Measurements from ENCODE around the gene B4GALT5. TPM values are rescaled to one million over a fixed set of nuclear protein-coding genes. Genes with fewer than 3 reads are reported as not detected.
A peak's percentile ranks its signal among the peaks of the same experiment; 100 is the strongest.

B4GALT5 gene
- total and polyA plus RNA-seq, 5 donors from 2014 or later = 0.45 to 13.6 (median 1.1) TPM

- Histone ChIP-seq H3K9me3 (ENCODE audit: control insufficient read depth in 2 of 2, low read length in 2 of 2) (no peaks in the 10 kb centered on the region), H3K4me1 (ENCODE audit: control insufficient read depth, insufficient read depth, low read length, poor library complexity, severe bottlenecking) (no peaks in the 10 kb centered on the region), H3K4me3 (ENCODE audit: low read depth, low read length) (no peak overlapping the region), H3K36me3 (ENCODE audit: control insufficient read depth, insufficient read depth, low read length) (no peaks in the 10 kb centered on the region), H3K27ac (ENCODE audit: insufficient read depth, low read length, poor library complexity, severe bottlenecking) (no peak overlapping the region), H3K27me3 (ENCODE audit: control insufficient read depth, insufficient read depth, low read length) (no peaks in the 10 kb centered on the region)
- DNase-seq (no peak), ATAC-seq (ENCODE audit: low read depth in 2 of 2) (no peak)
- Mint-ChIP-seq H3K4me3 (no peak overlapping the region), H3K9me3 (no peaks in the 10 kb centered on the region), H3K36me3 (no peaks in the 10 kb centered on the region), H3K27me3 (no peaks in the 10 kb centered on the region), H3K27ac (no peak overlapping the region), H3K4me1 (peaks cover 0 to under 1% (median under 1%) of the 10 kb centered on the region in 4 donors)
Observed at GRCh38 chr20:49602345-49603208, 111.1 kb downstream of the B4GALT5 start.

- Histone ChIP-seq H3K9me3 (ENCODE audit: control insufficient read depth in 2 of 2, low read length in 2 of 2) (no peaks in the 10 kb centered on the region), H3K4me3 (ENCODE audit: low read depth, low read length) (no peak overlapping the region), H3K27me3 (ENCODE audit: control insufficient read depth, insufficient read depth, low read length) (no peaks in the 10 kb centered on the region), H3K4me1 (ENCODE audit: control insufficient read depth, insufficient read depth, low read length, poor library complexity, severe bottlenecking) (peaks cover under 1% of the 10 kb centered on the region), H3K27ac (ENCODE audit: insufficient read depth, low read length, poor library complexity, severe bottlenecking) (no peak overlapping the region), H3K36me3 (ENCODE audit: control insufficient read depth, insufficient read depth, low read length) (no peaks in the 10 kb centered on the region)
- no peak overlapping the region for H3K27ac Mint-ChIP-seq
- H3K9me3 Mint-ChIP-seq = no peaks in the 10 kb centered on the region
- no peaks in the 10 kb centered on the region for H3K36me3 Mint-ChIP-seq
- H3K4me1 Mint-ChIP-seq = peaks cover 2 to 9% (median 5%) of the 10 kb centered on the region in 4 donors
- DNase-seq (no peak), ATAC-seq (ENCODE audit: low read depth in 2 of 2) (no peak)
- no peak overlapping the region for H3K4me3 Mint-ChIP-seq
- no peaks in the 10 kb centered on the region for H3K27me3 Mint-ChIP-seq
Observed at GRCh38 chr20:49601153-49601924, 112.3 kb downstream of the B4GALT5 start.

GRCh38 chr20:49599746-49600113 lies 113.9 kb downstream of the B4GALT5 start:
- H3K4me3 Mint-ChIP-seq = no peak overlapping the region
- ATAC-seq (ENCODE audit: low read depth in 2 of 2) (no peak), DNase-seq (no peak)
- no peaks in the 10 kb centered on the region for H3K9me3 ChIP-seq (ENCODE audit: control insufficient read depth in 2 of 2, low read length in 2 of 2)
- peaks cover 5 to 25% (median 19%) of the 10 kb centered on the region in 4 donors for H3K4me1 Mint-ChIP-seq
- no peak overlapping the region for H3K27ac ChIP-seq (ENCODE audit: insufficient read depth, low read length, poor library complexity, severe bottlenecking)
- no peaks in the 10 kb centered on the region for H3K9me3 Mint-ChIP-seq
- no peaks in the 10 kb centered on the region for H3K36me3 ChIP-seq (ENCODE audit: control insufficient read depth, insufficient read depth, low read length)
- H3K4me1 ChIP-seq (ENCODE audit: control insufficient read depth, insufficient read depth, low read length, poor library complexity, severe bottlenecking) = peaks cover 17% of the 10 kb centered on the region
- H3K4me3 ChIP-seq (ENCODE audit: low read depth, low read length) = no peak overlapping the region
- peak overlapping the region in 2 of 3 donors; percentile 18 to 46 for H3K27ac Mint-ChIP-seq
- no peaks in the 10 kb centered on the region for H3K27me3 ChIP-seq (ENCODE audit: control insufficient read depth, insufficient read depth, low read length)
- H3K27me3 Mint-ChIP-seq = no peaks in the 10 kb centered on the region
- H3K36me3 Mint-ChIP-seq = no peaks in the 10 kb centered on the region

GRCh38 chr20:49597825-49598395 lies 115.8 kb downstream of the B4GALT5 start:
- peak overlapping the region in 1 of 4 donors; percentile 59 for H3K4me3 Mint-ChIP-seq
- ATAC-seq (ENCODE audit: low read depth in 2 of 2) = no peak

GRCh38 chr20:49595811-49596561 lies 117.7 kb downstream of the B4GALT5 start:
- peaks cover 41% of the 10 kb centered on the region for H3K4me1 ChIP-seq (ENCODE audit: control insufficient read depth, insufficient read depth, low read length, poor library complexity, severe bottlenecking)
- Mint-ChIP-seq H3K4me3 (peak overlapping the region in 2 of 4 donors; percentile 50 to 68), H3K27ac (peak overlapping the region; percentile 83 to 93 (median 92)), H3K27me3 (no peaks in the 10 kb centered on the region), H3K4me1 (peaks cover 12 to 61% (median 38%) of the 10 kb centered on the region in 4 donors), H3K36me3 (no peaks in the 10 kb centered on the region), H3K9me3 (peaks cover 0 to 1% (median 0%) of the 10 kb centered on the region in 7 donors)
- H3K9me3 ChIP-seq (ENCODE audit: control insufficient read depth in 2 of 2, low read length in 2 of 2) = no peaks in the 10 kb centered on the region
- H3K36me3 ChIP-seq (ENCODE audit: control insufficient read depth, insufficient read depth, low read length) = no peaks in the 10 kb centered on the region
- peak in 1 of 3 donors; percentile 76 for DNase-seq
- H3K27ac ChIP-seq (ENCODE audit: insufficient read depth, low read length, poor library complexity, severe bottlenecking) = peak overlapping the region; percentile 39
- ATAC-seq (ENCODE audit: low read depth in 2 of 2) = no peak
- peak overlapping the region; percentile 32 for H3K4me3 ChIP-seq (ENCODE audit: low read depth, low read length)
- no peaks in the 10 kb centered on the region for H3K27me3 ChIP-seq (ENCODE audit: control insufficient read depth, insufficient read depth, low read length)

More at GRCh38 chr20:49597825-49598395, 115.8 kb downstream of the B4GALT5 start:
- peak in 1 of 3 donors; percentile 46 for DNase-seq
- H3K27me3 ChIP-seq (ENCODE audit: control insufficient read depth, insufficient read depth, low read length) = no peaks in the 10 kb centered on the region
- no peak overlapping the region for H3K4me3 ChIP-seq (ENCODE audit: low read depth, low read length)
- no peaks in the 10 kb centered on the region for H3K36me3 Mint-ChIP-seq
- no peaks in the 10 kb centered on the region for H3K36me3 ChIP-seq (ENCODE audit: control insufficient read depth, insufficient read depth, low read length)
- no peak overlapping the region for H3K27ac Mint-ChIP-seq
- no peak overlapping the region for H3K27ac ChIP-seq (ENCODE audit: insufficient read depth, low read length, poor library complexity, severe bottlenecking)
- no peaks in the 10 kb centered on the region for H3K9me3 ChIP-seq (ENCODE audit: control insufficient read depth in 2 of 2, low read length in 2 of 2)
- H3K27me3 Mint-ChIP-seq = no peaks in the 10 kb centered on the region
- peaks cover 35% of the 10 kb centered on the region for H3K4me1 ChIP-seq (ENCODE audit: control insufficient read depth, insufficient read depth, low read length, poor library complexity, severe bottlenecking)
- no peaks in the 10 kb centered on the region for H3K9me3 Mint-ChIP-seq
- H3K4me1 Mint-ChIP-seq = peaks cover 12 to 42% (median 31%) of the 10 kb centered on the region in 4 donors

- peaks cover 42% of the 10 kb centered on the region for H3K4me1 ChIP-seq (ENCODE audit: control insufficient read depth, insufficient read depth, low read length, poor library complexity, severe bottlenecking)
- Mint-ChIP-seq H3K4me3 (peak overlapping the region; percentile 12 to 68 (median 55)), H3K27me3 (no peaks in the 10 kb centered on the region), H3K4me1 (peaks cover 14 to 64% (median 40%) of the 10 kb centered on the region in 4 donors), H3K27ac (peak overlapping the region; percentile 83 to 93 (median 92)), H3K9me3 (peaks cover 0 to 1% (median 0%) of the 10 kb centered on the region in 7 donors), H3K36me3 (no peaks in the 10 kb centered on the region)
- DNase-seq (peak in 1 of 3 donors; percentile 27), ATAC-seq (ENCODE audit: low read depth in 2 of 2) (no peak)
- peak overlapping the region; percentile 39 for H3K27ac ChIP-seq (ENCODE audit: insufficient read depth, low read length, poor library complexity, severe bottlenecking)
- H3K9me3 ChIP-seq (ENCODE audit: control insufficient read depth in 2 of 2, low read length in 2 of 2) = no peaks in the 10 kb centered on the region
- H3K36me3 ChIP-seq (ENCODE audit: control insufficient read depth, insufficient read depth, low read length) = no peaks in the 10 kb centered on the region
- no peaks in the 10 kb centered on the region for H3K27me3 ChIP-seq (ENCODE audit: control insufficient read depth, insufficient read depth, low read length)
- peak overlapping the region; percentile 2 for H3K4me3 ChIP-seq (ENCODE audit: low read depth, low read length)
Observed at GRCh38 chr20:49595346-49595745, 118.3 kb downstream of the B4GALT5 start.

- no peak for ATAC-seq (ENCODE audit: low read depth in 2 of 2)
- peaks cover 42% of the 10 kb centered on the region for H3K4me1 ChIP-seq (ENCODE audit: control insufficient read depth, insufficient read depth, low read length, poor library complexity, severe bottlenecking)
- no peaks in the 10 kb centered on the region for H3K9me3 ChIP-seq (ENCODE audit: control insufficient read depth in 2 of 2, low read length in 2 of 2)
- H3K4me1 Mint-ChIP-seq = peaks cover 18 to 68% (median 41%) of the 10 kb centered on the region in 4 donors
- peak overlapping the region in 3 of 4 donors; percentile 44 to 68 (median 66) for H3K4me3 Mint-ChIP-seq
- peak overlapping the region; percentile 37 for H3K4me3 ChIP-seq (ENCODE audit: low read depth, low read length)
- peak overlapping the region; percentile 83 to 93 (median 92) for H3K27ac Mint-ChIP-seq
- no peaks in the 10 kb centered on the region for H3K36me3 Mint-ChIP-seq
- DNase-seq = no peak
- H3K36me3 ChIP-seq (ENCODE audit: control insufficient read depth, insufficient read depth, low read length) = no peaks in the 10 kb centered on the region
- H3K27me3 Mint-ChIP-seq = no peaks in the 10 kb centered on the region
- no peak overlapping the region for H3K27ac ChIP-seq (ENCODE audit: insufficient read depth, low read length, poor library complexity, severe bottlenecking)
- H3K27me3 ChIP-seq (ENCODE audit: control insufficient read depth, insufficient read depth, low read length) = no peaks in the 10 kb centered on the region
- H3K9me3 Mint-ChIP-seq = peaks cover 0 to 2% (median 0%) of the 10 kb centered on the region in 7 donors
Observed at GRCh38 chr20:49594931-49595315, 118.8 kb downstream of the B4GALT5 start.

Data from CD4-positive, CD25-positive, alpha-beta regulatory T cell (primary cell).